Daoy (cell line): Measurements from ENCODE around the gene LRFN3. TPM values are rescaled to one million over a fixed set of nuclear protein-coding genes. Genes with fewer than 3 reads are reported as not detected.

Source experiments
- total RNA-seq: library from RNA; depleted of rRNA; stranded (reverse); fragments of >200 nt; shearing (Covaris generic); gene quantifications from 2 replicates; pipeline ENCODE4 v1.2.3, GENCODE V29; 2014; rRNA removed

LRFN3 gene
- total RNA-seq, 1 experiment from 2014 or later = 1.2 TPM

Other genes starting within 250 kb of the LRFN3 start
- 0.06 TPM in 1 of 2 replicates, not detected in the other for gene ZBTB32, start 231.8 kb upstream of the LRFN3 start, total RNA-seq
- gene KMT2B, start 218.4 kb upstream of the LRFN3 start, total RNA-seq = 6.3 and 18.6 TPM in 2 replicates
- gene IGFLR1, start 193.9 kb upstream of the LRFN3 start, total RNA-seq = 2.8 and 3.9 TPM in 2 replicates
- 9.6 and 16.7 TPM in 2 replicates for gene U2AF1L4, start 191.0 kb upstream of the LRFN3 start, total RNA-seq
- 52.4 and 63.9 TPM in 2 replicates for gene PSENEN, start 190.7 kb upstream of the LRFN3 start, total RNA-seq
- 13.3 and 13.8 TPM in 2 replicates for gene LIN37, start 187.8 kb upstream of the LRFN3 start, total RNA-seq
- 0.06 TPM in 1 of 2 replicates, not detected in the other for gene HSPB6, start 179.3 kb upstream of the LRFN3 start, total RNA-seq
- 1.6 and 3.2 TPM in 2 replicates for gene PROSER3, start 178.2 kb upstream of the LRFN3 start, total RNA-seq
- 7.0 and 9.0 TPM in 2 replicates for gene ARHGAP33, start 160.8 kb upstream of the LRFN3 start, total RNA-seq
- gene PRODH2, start 123.5 kb upstream of the LRFN3 start, total RNA-seq = not detected in 2 replicates
- not detected in 2 replicates for gene NPHS1, start 83.9 kb upstream of the LRFN3 start, total RNA-seq
- 0.34 and 0.60 TPM in 2 replicates for gene KIRREL2, start 79.5 kb upstream of the LRFN3 start, total RNA-seq
- gene APLP1, start 67.8 kb upstream of the LRFN3 start, total RNA-seq = 2.5 and 6.5 TPM in 2 replicates
- 8.5 and 33.9 TPM in 2 replicates for gene NFKBID, start 35.8 kb upstream of the LRFN3 start, total RNA-seq
- gene HCST, start 33.8 kb upstream of the LRFN3 start, total RNA-seq = not detected in 2 replicates
- gene TYROBP, start 28.1 kb upstream of the LRFN3 start, total RNA-seq = not detected in 2 replicates
- gene SDHAF1, start 58.8 kb downstream of the LRFN3 start, total RNA-seq = 44.7 and 49.8 TPM in 2 replicates
- gene SYNE4, start 72.4 kb downstream of the LRFN3 start, total RNA-seq = not detected in 2 replicates
- gene ALKBH6, start 77.8 kb downstream of the LRFN3 start, total RNA-seq = 15.4 and 32.2 TPM in 2 replicates
- 0.69 and 1.0 TPM in 2 replicates for gene CLIP3, start 96.5 kb downstream of the LRFN3 start, total RNA-seq
- 0.54 and 0.86 TPM in 2 replicates for gene THAP8, start 117.9 kb downstream of the LRFN3 start, total RNA-seq
- gene WDR62, start 118.5 kb downstream of the LRFN3 start, total RNA-seq = 14.6 and 19.8 TPM in 2 replicates
- gene OVOL3, start 174.8 kb downstream of the LRFN3 start, total RNA-seq = not detected in 2 replicates
- 68.9 and 105 TPM in 2 replicates for gene POLR2I, start 178.5 kb downstream of the LRFN3 start, total RNA-seq
- gene TBCB, start 179.1 kb downstream of the LRFN3 start, total RNA-seq = 354 and 373 TPM in 2 replicates
- gene CAPNS1, start 203.7 kb downstream of the LRFN3 start, total RNA-seq = 122 and 257 TPM in 2 replicates
- gene COX7A1, start 216.1 kb downstream of the LRFN3 start, total RNA-seq = not detected in 2 replicates